GM21717 (cell line): ENCODE data around the gene FEZF1.

ENCODE experiments used
- ATAC-seq: cut with Tn5 transposase; IDR thresholded peaks from one replicate; pipeline ENCODE4 v1.9.1; 2021; ENCODE audit warnings: mild to moderate bottlenecking, moderate library complexity; ENCODE audit not compliant: unreplicated experiment

FEZF1 gene

DNA sequence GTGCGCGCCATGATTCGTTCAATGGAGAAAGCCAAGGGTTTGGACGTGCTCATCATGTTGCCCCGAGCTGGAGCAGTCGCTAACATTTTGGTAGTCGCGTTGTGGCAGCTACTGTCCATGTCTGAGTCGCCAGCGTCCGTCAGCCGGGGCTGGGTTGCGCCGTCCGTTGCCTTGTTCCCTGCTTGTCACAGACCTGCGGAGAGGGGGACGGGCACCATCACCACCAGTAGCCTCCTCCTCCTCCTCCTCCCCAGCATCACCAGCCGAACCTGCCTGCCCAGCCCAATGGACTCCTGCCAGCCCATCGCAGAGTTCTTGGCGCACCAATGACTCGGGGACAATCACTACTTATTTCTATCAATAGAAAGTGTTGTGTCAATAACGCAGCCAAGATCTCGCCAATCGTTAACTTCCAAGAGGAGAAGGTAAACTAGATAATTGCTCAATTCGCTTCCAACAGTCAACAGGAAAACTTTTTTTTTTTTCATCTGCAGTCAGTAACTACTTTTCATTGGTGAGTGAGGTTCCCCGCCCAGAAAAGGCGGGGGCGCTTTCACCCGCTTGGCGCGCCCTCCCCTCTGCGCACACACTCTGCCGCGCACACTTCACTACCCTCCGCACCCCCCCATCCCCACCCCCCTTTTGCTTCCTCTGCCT lies at the start of gene FEZF1:
TSS of gene FEZF1 (minus strand) at position 432 of the 657 bp plus-strand sequence. CDS start at position 119, 313 bp downstream.
- ATAC-seq, result no peak

DNA sequence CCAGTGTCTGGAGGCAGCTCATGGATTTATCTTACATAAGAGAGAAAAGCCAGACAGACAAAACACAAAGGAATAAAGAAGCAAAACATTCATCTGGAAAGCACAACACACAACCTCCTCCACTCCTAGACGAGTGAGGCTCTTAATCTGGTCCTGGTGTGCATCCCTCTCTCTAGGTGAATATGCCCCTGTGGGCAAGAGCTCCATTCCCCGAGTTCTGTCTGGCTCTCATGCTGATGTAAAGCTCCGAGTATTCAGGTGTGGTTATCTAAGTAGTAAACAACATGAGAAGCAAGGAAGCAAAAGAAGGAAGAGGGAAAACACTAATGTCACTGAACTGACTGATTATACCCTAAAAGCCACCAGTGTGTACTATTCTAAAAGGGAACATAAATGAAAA lies 47.9 kb upstream of the FEZF1 start:
- no peak for ATAC-seq

DNA sequence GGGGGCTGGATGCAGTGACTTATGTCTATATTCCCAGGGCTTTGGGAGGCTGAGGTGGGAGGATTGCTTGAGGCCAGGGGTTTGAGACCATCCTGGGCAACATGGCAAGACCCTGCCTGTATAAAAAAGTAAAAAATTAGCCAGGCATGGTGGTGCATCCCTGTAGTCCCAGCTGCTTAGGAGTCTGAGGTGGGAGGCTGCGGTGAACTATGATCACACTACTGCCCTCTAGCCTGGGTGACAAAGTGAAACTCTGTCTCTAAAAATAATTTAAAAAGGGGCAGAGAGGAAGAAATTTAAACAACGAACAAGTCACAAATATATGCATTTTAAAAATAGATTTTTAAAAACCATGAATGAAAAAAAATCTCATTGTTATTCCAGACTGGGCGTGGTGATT lies 46.2 kb upstream of the FEZF1 start:
- no peak for ATAC-seq

DNA sequence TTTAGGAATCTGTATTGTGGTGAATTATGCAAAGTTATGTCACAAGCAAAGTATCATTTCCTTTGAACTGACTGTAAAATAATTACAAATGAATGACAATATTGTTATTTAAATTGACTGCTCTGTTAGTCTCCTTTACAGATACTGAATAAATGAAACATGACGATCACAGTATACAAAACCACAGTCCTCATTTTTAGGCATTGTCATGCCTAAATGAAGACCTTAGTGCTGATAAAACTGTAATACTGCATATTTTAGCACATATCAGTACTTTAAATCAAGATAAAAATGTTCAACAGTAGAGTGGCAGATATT lies 39.7 kb upstream of the FEZF1 start:
- ATAC-seq, result no peak

DNA sequence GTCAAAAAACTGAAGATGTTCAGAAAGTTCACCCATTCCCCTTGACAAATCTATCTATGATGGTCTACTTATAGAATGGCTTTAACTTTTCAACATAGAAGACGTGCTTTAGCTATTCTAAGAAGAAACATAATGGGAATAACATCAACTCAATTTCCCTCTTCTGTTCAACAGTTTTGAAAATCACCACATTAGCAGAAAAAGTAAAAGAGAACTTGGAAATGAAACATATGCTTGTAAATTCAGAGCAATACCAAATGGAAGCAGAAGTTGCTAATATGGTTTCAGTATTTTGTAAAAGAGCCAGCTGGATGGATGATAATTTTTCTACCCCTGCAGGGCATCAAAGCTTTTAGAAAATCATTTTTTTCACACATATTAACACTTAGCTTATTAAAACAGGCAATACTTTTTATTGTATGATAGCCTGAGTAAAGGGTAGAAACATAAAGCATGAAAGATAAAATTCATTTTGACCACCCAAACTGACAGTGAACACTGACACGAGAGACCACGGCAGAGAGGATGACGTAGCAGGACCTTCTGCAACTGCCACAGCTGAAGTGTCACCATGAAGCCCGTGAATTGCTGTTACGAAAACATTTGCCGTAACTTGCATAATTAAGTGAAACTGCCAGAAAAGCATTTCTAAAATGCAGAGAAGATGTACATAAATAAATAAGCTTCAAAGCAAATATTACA lies 39.2 kb upstream of the FEZF1 start:
- no peak for ATAC-seq

DNA sequence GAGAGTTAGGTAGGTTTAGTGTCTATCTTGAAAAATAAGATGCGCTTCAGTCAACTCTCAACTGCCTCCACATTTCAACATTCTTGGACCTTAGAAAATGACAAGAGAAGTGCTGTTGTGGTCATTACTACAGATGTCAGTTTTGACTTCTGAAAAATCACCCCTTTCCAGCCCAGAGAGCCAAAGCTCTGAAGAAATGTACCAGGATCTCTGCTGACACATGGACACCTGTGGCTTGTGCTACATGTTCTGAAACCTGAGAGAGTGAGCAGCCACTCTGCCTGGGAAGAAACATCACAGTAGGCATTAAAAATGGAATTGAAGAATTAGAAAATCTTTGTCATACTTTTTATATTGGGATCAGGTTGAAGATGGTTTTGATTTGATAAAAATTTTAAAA lies 35.9 kb upstream of the FEZF1 start:
- ATAC-seq, result no peak

DNA sequence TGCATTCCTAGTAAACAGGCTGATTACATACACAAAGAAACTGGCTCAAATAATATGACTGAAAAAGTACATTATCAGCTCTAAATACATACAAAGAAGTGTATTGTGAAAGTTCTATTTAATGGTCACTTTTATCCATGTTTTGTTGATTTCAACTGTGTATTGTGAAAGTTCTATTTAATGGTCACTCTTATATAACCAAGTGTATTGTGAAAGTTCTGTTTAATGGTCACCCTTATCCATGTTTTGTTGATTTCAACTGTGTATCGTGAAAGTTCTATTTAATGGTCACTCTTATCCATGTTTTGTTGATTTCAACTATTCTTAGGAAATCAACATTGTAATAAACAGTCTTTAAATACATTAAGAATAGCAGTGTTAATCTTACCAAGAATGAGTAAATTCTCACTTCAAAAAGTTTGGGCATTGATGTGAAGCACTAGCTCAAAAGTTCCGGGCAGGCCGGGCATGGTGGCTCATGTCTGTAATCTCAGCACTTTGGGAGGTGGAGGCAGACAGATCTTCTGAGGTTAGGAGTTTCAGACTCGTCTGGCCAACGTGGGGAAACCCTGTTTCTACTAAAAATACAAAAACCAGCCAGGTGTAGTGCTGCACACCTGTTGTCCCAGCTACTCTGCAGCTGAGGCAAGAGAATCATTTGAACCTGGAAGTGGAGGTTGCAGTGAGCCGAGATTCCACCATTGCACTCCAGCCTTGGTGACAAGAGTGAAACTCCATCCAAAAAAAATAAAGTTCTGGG lies 34.8 kb upstream of the FEZF1 start:
- ATAC-seq, result no peak

DNA sequence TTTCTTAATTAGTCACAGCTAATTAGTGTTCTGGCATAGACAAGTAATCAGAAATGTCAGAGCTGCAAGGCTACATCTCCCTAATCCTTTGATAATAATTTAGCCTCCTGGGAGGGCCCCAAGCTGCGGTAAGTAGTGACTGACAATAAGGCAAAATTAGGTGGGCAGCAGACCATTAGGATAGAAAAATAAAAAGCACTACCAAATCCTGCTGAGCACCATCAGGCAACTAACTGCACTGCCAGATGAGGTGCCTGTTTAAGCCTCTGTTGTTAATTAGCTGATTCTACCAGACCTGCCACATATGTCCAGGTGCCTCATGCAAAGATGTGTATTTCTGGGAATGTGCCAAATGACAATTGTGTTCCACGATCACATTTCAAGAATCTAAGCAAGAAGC lies 32.5 kb upstream of the FEZF1 start:
- ATAC-seq, result no peak

DNA sequence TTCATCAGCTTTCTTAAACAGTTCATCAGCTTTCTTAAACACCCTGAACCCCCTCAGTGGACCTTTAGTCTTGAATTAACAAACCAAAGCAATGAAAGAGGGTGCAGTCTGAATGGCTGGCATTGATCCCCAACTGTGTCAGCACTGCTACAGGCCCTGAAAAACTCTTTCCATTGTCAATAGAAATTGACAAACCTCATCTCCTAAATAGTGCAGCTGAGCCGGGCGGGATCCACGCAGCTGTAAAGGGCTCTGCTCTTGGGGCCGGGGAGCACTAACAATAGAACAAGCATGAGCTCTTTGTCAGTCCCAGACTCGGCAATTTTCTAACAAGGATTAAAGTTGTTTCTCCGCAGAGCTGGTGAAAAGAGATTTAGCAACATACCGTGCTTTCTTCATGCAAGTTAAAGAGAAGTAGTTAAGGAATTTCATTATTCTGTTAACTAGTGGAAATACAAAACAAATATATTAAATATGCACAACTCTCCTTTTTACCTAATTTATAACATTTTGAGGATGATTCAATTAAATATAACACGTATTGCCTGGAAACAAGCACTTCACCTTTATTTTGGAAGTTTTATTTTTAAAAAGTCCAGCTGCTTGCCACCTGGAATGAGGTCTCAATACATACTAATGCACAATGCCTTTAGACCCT lies 24.7 kb upstream of the FEZF1 start:
- no peak for ATAC-seq

DNA sequence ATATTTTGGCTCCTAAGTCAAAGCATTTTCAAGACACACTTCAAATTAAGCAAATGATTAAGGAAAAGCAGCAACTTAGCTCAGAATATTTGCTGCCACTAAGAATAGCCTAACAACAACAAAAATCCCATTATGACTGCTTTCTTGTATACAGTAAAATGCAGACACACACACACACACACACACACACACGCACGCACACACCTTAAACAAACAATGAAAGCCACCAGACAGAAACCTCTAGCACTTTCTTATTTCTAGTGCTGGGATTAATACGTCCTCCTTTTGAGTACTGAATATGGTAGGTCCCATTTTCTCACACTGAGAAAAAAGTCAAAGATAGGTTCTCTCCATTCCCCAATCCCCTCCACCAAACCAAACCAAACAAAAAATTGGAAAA lies 23.4 kb upstream of the FEZF1 start:
- no peak for ATAC-seq

DNA sequence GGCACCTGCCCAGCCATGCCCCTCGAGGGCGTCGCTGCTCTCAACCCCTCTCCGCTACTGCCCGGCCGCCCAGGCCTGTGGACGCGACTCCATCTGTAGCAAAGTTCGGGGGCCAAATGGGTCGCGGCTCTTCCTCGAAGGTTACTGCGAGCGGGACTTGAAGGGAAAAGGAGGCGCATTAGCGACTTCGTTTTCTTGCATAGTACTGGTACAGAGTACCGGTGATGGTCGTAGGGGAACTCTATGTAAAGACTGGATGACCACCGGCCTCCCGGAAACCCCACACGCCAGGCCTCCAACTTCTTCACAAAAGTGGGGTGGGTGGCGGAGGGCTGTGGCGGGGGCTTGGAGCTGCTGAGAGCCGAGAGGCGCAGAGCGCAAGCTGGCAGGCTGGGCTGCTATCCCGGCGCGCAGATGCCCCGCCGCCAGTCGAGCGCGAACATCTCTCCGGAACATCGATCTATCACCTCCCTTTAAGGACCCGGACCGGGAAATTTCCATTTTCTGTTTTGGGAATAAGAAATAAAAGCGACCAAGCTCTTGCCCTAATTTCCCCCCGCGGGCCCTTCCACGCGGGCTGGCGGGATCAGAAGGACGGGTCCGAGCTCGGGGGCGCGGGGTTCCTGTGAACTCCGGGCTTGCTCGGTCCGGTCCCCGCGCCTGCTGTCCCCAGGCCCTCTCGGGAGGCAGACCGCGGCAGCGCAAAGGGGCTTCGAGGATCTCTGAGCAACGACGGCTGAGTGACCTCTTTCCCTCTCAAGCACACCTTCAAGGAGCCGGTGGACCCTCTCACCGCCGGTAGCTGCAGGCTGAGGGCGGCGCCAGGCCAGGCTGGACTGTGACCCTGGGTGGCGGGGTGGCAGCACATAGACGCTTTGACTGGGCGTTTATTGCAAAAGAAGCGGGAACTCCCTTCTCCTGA lies 12.2 kb upstream of the FEZF1 start:
- ATAC-seq, result no peak

DNA sequence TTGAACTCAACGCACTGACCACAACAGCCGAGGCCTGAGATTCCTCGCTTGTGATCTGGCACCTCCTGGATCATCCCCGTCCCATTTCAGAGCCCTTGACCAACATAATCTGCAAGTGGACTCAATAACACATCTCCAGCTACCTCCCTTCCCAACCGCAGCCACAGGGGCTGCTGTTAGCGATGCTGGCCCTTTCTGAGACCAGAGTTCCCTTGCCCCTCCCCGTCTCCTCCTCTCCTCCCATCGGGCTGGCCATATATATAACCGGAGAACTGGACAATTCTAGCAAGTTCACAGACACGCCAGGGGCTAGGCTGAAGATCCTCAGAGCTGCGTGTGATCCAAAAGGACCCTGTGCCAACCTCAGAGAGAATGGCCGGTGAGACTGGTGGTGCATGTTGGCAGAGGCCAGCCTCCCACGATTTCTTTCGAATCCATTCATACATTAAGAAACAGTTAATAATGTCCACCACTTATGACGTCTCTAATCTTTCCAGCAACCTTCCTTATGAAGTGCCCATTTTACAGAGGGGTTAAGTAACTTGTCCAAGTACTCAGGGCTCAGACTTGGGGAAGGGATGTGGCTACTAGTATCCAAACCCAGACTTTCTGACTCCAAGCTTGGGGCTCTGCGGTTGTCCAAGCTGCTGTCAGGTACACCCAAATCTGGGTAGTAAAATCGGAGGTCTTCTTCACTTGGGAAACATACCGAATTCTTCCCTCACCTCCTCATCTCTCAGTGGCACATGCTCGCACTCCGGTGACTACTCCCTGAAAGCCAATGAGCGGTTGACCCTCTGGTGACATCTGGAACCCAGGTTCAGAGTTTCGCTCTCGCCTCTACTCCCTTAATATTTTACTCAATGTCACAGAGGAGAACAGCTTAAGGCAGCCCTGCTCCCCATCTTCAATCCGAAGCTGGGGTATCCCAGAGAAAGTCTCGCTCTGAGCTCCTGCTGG lies 11.2 kb upstream of the FEZF1 start:
- ATAC-seq, result no peak

DNA sequence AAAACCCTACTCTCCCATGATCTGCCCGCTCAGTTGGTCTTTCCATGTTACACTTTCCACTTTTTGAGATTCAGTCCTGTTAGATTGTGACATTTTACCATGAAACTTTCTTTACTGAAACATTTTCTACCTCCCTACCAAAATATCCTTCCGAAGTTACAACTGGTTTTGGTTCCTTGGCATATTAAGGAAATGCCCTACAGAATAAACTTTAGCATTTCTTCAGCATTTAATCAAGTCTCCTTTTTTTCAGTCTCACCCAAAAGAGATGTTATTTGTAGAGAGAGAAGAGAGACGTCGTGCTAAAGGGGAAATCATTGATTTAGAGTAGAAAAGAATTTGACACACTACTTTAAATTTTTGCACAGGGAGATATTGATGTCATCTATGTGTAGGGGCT lies 9.7 kb upstream of the FEZF1 start:
- no peak for ATAC-seq

DNA sequence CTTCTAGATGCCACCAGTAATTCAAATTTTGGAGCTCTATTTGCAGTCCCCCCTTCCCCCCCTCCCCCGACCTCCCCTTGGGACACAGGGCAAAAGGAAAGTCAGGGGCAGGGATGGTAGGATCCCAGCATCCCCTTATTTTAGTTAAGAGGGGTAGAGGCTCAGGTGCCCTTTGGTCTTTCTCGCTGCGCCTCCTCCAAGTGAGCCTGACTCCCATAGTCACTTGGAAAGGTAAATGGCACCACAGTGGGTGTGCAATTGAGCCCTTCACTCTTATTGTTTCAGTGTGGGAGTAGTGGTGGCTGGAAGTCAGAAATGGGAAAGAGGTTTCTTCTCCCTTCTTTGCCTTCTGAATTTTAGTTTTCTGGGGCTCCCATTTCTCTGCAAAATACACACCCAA lies 8.2 kb upstream of the FEZF1 start:
- ATAC-seq, result no peak

DNA sequence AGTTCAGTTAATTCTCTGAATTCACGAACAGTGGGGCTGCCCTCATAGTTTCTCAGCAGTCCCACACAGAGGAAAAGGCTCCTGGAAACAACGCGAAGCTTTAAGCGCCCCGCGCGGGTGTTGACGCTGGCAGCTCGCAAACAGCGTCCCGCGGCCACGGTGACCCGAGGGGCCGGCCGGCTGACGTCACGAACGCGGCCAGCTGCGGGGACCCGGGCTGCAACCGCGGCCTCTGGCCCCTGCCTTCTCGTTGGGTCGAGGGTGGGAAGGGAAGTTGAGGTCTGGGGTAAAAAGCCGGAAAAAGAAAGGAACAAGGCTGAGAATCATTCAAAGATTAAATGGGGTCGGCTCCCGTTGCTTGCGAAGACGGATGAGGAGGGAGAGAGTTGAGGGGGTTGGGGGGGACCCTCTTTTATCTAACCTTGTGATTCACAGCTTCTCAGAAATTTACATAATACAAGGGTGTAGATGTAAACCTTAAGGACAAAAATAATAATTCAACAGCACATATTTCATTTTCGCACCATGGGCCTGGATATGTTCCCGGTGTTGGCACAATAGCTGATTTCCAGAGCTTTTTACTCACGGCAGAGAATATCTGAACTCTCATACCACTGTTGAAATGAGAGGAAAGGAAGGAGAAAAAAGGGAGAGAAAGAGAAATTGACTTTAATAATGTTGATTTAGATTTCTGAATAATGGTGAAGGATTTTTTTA lies 7.3 kb upstream of the FEZF1 start:
- no peak for ATAC-seq

DNA sequence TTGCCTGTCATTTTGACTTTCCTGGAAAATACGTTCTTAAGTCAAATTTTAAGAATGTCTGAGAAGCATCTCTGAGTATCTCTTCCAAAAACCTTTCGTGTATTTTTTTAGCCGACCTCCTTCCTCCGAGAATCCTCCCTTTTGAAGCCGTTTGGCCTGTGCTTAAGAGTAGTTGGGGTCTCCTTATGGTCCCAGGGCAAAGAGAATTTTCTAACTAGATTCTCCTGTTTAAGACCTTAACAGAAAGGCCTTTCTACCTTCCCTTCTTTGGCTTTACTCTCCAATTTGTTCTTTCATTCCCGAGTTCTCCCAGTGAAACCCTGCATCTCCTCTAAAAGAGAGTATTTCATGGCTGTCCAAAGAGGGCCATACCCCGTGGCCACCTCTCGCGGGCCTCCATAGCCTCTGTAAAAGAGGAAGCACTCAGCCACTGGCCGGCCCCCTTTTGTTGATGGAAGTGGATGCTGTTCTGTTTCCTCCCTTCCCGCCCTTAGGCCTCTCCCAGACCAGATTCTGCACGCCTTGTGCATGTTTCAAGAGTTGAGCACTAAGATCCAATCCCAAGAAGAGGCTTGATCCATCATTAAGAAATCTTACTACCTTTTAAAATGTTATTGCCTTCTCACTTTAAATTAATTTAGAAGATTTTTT lies 6.6 kb upstream of the FEZF1 start:
- no peak for ATAC-seq

DNA sequence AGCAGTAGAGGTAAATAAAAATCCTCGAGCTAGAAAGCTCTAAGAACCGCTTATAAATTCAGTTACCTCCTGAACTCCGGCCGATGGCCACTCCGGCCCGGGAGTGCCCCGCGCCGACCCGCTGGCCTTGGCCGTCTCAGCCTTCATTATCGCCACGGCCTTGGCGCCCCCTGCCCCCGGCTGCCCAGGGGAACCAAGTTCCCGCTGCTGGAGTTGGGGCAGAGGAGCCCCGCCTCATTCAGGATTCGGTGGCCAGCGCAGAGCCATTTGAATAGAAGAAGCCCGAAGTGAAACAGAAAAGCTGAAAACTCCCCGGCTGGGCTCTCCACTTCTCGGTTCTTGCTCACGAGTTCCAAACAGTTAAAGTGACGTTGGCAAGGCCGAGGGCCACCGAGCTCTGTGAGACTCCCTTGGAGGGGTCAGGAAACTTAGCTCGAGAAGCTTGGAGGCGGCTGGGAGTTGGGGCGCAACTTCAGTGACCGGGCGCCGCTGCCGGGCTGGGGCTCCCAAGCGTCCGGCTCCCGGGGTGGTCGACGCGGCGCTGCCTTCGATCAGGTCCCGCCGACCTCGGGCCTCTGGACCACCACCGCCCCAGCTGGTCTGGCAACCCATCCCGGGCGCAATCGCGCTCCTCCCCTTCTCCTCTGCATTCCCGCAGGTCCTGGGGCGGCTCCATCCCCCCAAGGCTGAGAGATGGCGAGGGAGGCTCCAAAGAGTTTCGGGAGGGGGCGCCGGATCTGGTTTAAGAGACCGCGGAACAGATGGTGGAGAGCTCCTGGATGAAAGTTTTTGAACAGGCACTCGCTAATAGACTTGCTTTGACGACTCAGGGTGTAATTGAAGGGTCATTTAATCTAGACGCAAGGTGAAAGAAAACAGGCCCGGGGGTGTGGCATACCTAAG lies 5.8 kb upstream of the FEZF1 start:
- ATAC-seq, result no peak
